Gastrocnemius medialis (tissue), 4 donors: ENCODE results near the gene PIGZ. TPM values are rescaled to one million over a fixed set of nuclear protein-coding genes. Genes with fewer than 3 reads are reported as not detected.

Experiments used
- ATAC-seq, 2 donors: fragments of 150-250 bp; one replicate each; pipeline ENCODE4 v1.9.1; 2016
- DNase-seq, 2 donors: peaks; one replicate each; pipeline ENCODE4 v3.0.0-alpha.2; 2019
- H3K27ac ChIP-seq, 4 donors: fragments of 200-600 bp; sonication (generic); 1 replicate in 1 of 4; 2 replicates in 3 of 4; pipeline ENCODE4 v1.5.1; 2016 to 2018; ENCODE audit warnings: mild to moderate bottlenecking in 2 of 4, moderate library complexity in 1 of 4
- H3K27me3 ChIP-seq, 3 donors: fragments of 200-600 bp; sonication (generic) in 2 of 3; 1 replicate in 1 of 3; 2 replicates in 2 of 3; pipeline versions ENCODE4 v1.5.1 to v1.6.0; 2016 to 2019; ENCODE audit warnings: mild to moderate bottlenecking in 1 of 3, moderate library complexity in 1 of 3
- H3K36me3 ChIP-seq, 2 donors: fragments of 200-600 bp; sonication (generic) in 1 of 2; one replicate each; pipeline ENCODE4 v1.5.1; 2017 to 2018
- H3K4me1 ChIP-seq, 2 donors: fragments of 200-600 bp; sonication (generic) in 1 of 2; one replicate each; pipeline ENCODE4 v1.5.1; 2016 to 2017; ENCODE audit warnings: mild to moderate bottlenecking in 2 of 2
- H3K4me3 ChIP-seq, 4 donors: fragments of 200-600 bp; sonication (generic) in 3 of 4; 1 replicate in 1 of 4; 2 replicates in 3 of 4; pipeline ENCODE4 v1.5.1; 2016 to 2019; ENCODE audit warnings: mild to moderate bottlenecking in 2 of 4
- H3K9me3 ChIP-seq, 3 donors: fragments of 200-600 bp; sonication (generic) in 2 of 3; 1 replicate in 1 of 3; 2 replicates in 2 of 3; pipeline ENCODE4 v1.5.1; 2016 to 2019
- POLR2A ChIP-seq, 2 donors: fragments of 450-650 bp; IDR thresholded peaks; one replicate each; pipeline ENCODE4 v1.6.1; 2017; ENCODE audit warnings: antibody characterized with exemption in 2 of 2, mild to moderate bottlenecking in 2 of 2, moderate library complexity in 2 of 2
- in situ Hi-C, 4 donors: fragments of 200-750 bp; cut with MboI; loops; one replicate each; pipeline versions ENCODE4 v1.15.0 to v1.8.0; 2017; ENCODE audit warnings: low sequenced_read_pairs in 4 of 4
- intact Hi-C: fragments of 100-400 bp; cut with DNase I; formaldehyde crosslinking; loops from one replicate; pipeline ENCODE4 v1.15.1; 2023; ENCODE audit warnings: low total_unique reads
- total RNA-seq, 4 donors: library from RNA; depleted of rRNA; stranded (reverse); fragments of >200 nt; gene quantifications; one replicate each; pipeline versions ENCODE4 v1.1.0 to v1.2.3, GENCODE V29; 2016
- TF ChIP-seq, protein P1 (sequence below), 5 experiments: fragments of 450-650 bp in 3 of 5; fragments of 200-600 bp in 2 of 5; sonication (generic) in 2 of 5; IDR thresholded peaks in 4 of 5; conservative IDR thresholded peaks in 1 of 5; 1 replicate in 4 of 5; 2 replicates in 1 of 5; pipeline ENCODE4 v1.5.1; 2016 to 2019; ENCODE audit warnings: antibody characterized with exemption in 5 of 5, mild to moderate bottlenecking in 3 of 5, moderate library complexity in 3 of 5

Gene PIGZ
- total RNA-seq, 4 donors from 2014 or later: 2.3 to 7.5 (median 5.1) TPM

DNA sequence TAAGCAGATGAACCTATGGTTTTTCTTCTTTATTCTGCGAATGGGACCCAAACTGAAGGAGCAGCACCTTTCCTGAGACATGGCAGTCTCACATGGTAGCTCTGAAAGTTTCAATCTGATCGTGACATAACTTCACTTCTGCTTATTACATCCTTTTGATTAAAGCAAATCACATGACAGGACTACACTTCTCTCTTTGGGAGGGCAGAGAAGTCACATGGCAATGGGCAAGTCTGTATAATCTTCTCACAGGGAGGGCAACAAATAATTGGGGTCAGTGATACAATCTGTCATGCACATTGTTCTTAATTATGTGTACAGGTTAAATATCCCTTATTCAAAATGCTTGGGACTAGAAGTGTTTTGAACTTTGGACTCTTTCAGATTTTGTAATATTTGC, 47.9 kb downstream of the PIGZ start:
- intact Hi-C loops (no loop called here), in situ Hi-C loops (no loop called here)
- DNase-seq (no peak), ATAC-seq (no peak)
- peaks cover 0 to 20% of the 10 kb centered on the region in 2 donors for H3K36me3 ChIP-seq
- no peak for TF ChIP-seq POLR2A (IDR thresholded peaks at IDR 0.05)
- TF ChIP-seq, protein P1, sequence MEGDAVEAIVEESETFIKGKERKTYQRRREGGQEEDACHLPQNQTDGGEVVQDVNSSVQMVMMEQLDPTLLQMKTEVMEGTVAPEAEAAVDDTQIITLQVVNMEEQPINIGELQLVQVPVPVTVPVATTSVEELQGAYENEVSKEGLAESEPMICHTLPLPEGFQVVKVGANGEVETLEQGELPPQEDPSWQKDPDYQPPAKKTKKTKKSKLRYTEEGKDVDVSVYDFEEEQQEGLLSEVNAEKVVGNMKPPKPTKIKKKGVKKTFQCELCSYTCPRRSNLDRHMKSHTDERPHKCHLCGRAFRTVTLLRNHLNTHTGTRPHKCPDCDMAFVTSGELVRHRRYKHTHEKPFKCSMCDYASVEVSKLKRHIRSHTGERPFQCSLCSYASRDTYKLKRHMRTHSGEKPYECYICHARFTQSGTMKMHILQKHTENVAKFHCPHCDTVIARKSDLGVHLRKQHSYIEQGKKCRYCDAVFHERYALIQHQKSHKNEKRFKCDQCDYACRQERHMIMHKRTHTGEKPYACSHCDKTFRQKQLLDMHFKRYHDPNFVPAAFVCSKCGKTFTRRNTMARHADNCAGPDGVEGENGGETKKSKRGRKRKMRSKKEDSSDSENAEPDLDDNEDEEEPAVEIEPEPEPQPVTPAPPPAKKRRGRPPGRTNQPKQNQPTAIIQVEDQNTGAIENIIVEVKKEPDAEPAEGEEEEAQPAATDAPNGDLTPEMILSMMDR (IDR thresholded peaks at IDR 0.05 in 4 of 5, conservative IDR thresholded peaks at IDR 0.05 in 1 of 5): no peak
- no peaks in the 10 kb centered on the region for H3K9me3 ChIP-seq
- H3K27ac ChIP-seq: no peak overlapping the region
- H3K4me1 ChIP-seq: no peaks in the 10 kb centered on the region
- H3K4me3 ChIP-seq: no peak overlapping the region
- no peaks in the 10 kb centered on the region for H3K27me3 ChIP-seq

DNA sequence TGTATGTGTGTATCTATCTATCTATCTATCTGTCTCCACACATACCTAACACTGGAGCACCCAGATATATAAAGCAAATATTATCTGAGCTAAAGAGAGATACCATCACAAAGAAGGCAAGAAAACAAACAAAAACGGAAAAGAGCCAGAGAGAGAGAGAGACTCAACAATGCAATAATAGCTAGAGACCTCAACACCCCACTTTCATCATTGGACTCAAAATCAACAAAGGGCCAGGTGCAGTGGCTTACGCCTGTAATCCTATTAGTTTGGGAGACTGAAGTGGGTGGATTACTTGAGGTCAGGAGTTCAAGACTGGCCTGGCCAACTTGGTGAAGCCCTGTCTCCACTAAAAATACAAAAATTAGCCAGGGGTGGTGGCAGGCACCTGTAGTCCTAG, 49.7 kb downstream of the PIGZ start:
- TF ChIP-seq, protein P1 (IDR thresholded peaks at IDR 0.05 in 4 of 5, conservative IDR thresholded peaks at IDR 0.05 in 1 of 5): no peak
- no peak for TF ChIP-seq POLR2A (IDR thresholded peaks at IDR 0.05)
- ATAC-seq (no peak), DNase-seq (no peak)
- in situ Hi-C loops: no loop called here
- Histone ChIP-seq H3K4me1 (no peaks in the 10 kb centered on the region), H3K27ac (no peak overlapping the region), H3K36me3 (peaks cover 0 to 32% of the 10 kb centered on the region in 2 donors), H3K27me3 (no peaks in the 10 kb centered on the region), H3K4me3 (no peak overlapping the region), H3K9me3 (no peaks in the 10 kb centered on the region)
- intact Hi-C loops: no loop called here

DNA sequence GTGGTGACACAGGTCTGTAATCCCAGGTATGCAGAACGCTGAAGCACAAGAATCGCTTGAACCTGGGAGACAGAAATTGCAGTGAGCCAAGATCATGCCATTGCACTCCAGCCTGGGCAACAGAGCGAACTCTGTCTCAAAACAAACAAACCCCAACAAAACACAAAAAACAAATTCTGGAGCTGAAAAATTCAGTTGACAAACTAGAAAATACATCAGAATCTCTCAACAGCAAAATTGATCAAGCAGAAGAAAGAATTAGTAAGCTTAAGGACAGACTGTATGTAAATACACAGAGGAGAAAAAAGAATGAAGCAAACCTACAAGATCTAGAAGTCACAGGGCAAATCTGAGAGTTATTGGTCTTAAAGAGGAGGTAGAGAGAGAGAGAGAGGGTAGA, 51.6 kb downstream of the PIGZ start:
- Histone ChIP-seq H3K27ac (no peak overlapping the region), H3K9me3 (no peaks in the 10 kb centered on the region), H3K4me1 (no peaks in the 10 kb centered on the region), H3K27me3 (no peaks in the 10 kb centered on the region), H3K4me3 (no peak overlapping the region), H3K36me3 (peaks cover 0 to 20% of the 10 kb centered on the region in 2 donors)
- ATAC-seq: no peak
- TF ChIP-seq POLR2A (IDR thresholded peaks at IDR 0.05): no peak
- TF ChIP-seq, protein P1 (IDR thresholded peaks at IDR 0.05 in 4 of 5, conservative IDR thresholded peaks at IDR 0.05 in 1 of 5): no peak
- intact Hi-C loops: no loop called here
- DNase-seq: no peak
- in situ Hi-C loops: no loop called here

DNA sequence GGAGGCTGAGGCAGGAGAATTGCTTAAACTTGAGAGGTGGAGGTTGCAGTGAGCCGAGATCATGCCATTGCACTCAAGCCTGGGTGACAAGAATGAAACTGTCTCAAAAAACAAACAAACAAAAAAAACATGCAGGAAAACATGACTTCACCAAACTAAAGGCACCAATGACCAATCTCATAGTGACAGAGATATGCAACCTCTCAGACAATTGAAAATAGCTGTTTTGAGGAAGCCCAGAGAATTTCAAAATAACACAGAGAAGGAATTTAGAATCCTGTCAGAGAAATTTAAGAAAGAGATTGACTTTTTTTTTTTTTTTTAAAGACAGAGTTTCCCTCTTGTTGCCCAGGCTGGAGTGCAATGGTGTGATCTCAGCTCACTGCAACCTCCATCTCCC, 52.4 kb downstream of the PIGZ start:
- H3K36me3 ChIP-seq: peaks cover 0 to 20% of the 10 kb centered on the region in 2 donors
- H3K27ac ChIP-seq: no peak overlapping the region
- H3K4me1 ChIP-seq: no peaks in the 10 kb centered on the region
- H3K4me3 ChIP-seq: no peak overlapping the region
- no peaks in the 10 kb centered on the region for H3K9me3 ChIP-seq
- H3K27me3 ChIP-seq: no peaks in the 10 kb centered on the region
- in situ Hi-C loops: no loop called here
- no peak for ATAC-seq
- TF ChIP-seq POLR2A (IDR thresholded peaks at IDR 0.05): no peak
- TF ChIP-seq, protein P1 (IDR thresholded peaks at IDR 0.05 in 4 of 5, conservative IDR thresholded peaks at IDR 0.05 in 1 of 5): no peak
- intact Hi-C loops: no loop called here
- DNase-seq: no peak

DNA sequence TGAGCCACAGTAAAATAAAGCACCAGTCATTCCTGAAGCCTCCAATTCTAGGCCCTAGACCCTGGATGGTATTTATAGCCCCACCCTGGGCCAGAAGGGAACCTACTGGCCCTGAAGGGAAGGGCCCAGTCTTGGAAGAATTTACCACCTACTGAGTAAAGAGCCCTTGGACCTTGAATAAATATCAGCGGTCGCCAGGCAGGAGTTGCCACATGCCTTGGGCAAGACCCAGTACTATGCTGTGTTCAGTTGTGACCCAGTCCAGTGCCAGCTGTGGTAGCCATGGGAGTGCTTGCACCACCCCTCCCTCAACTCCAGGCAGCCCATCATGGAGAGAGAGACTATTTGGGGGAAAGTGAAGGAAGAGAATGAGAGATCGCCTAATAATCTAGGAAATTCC, 53.3 kb downstream of the PIGZ start:
- Histone ChIP-seq H3K9me3 (no peaks in the 10 kb centered on the region), H3K27ac (no peak overlapping the region), H3K27me3 (no peaks in the 10 kb centered on the region), H3K4me1 (no peaks in the 10 kb centered on the region), H3K36me3 (peaks cover 0 to 20% of the 10 kb centered on the region in 2 donors), H3K4me3 (no peak overlapping the region)
- DNase-seq (no peak), ATAC-seq (no peak)
- in situ Hi-C loops (no loop called here), intact Hi-C loops (no loop called here)
- no peak for TF ChIP-seq POLR2A (IDR thresholded peaks at IDR 0.05)
- TF ChIP-seq, protein P1 (IDR thresholded peaks at IDR 0.05 in 4 of 5, conservative IDR thresholded peaks at IDR 0.05 in 1 of 5): no peak
